ENCODE results near the gene AVEN.
"Not testable (repeated sequence)": the region's sequence is repeated elsewhere in the genome, so short reads cannot be mapped to it uniquely, and the experiment has no call there.

Gene AVEN

GRCh38 chr15:33822479-33822878, 216.5 kb downstream of the AVEN start:
- CTCF ChIA-PET: no interaction called here
- Mint-ChIP-seq H3K27ac (no peak overlapping the region), H3K36me3 (no peaks in the 10 kb centered on the region), H3K9me3 (no peaks in the 10 kb centered on the region), H3K4me3 (no peak overlapping the region), H3K4me1 (no peaks in the 10 kb centered on the region), H3K27me3 (no peaks in the 10 kb centered on the region)
- no peak for DNase-seq

- H3K9me3 Mint-ChIP-seq, DNase-seq, H3K4me3 Mint-ChIP-seq, H3K27me3 Mint-ChIP-seq, H3K4me1 Mint-ChIP-seq, CTCF ChIA-PET, H3K36me3 Mint-ChIP-seq, H3K27ac Mint-ChIP-seq: not testable (repeated sequence)
These were observed 219.5 kb downstream of the AVEN start for GRCh38 chr15:33819499-33819898.
